ENCODE results near the gene INPP4B.

DNA sequence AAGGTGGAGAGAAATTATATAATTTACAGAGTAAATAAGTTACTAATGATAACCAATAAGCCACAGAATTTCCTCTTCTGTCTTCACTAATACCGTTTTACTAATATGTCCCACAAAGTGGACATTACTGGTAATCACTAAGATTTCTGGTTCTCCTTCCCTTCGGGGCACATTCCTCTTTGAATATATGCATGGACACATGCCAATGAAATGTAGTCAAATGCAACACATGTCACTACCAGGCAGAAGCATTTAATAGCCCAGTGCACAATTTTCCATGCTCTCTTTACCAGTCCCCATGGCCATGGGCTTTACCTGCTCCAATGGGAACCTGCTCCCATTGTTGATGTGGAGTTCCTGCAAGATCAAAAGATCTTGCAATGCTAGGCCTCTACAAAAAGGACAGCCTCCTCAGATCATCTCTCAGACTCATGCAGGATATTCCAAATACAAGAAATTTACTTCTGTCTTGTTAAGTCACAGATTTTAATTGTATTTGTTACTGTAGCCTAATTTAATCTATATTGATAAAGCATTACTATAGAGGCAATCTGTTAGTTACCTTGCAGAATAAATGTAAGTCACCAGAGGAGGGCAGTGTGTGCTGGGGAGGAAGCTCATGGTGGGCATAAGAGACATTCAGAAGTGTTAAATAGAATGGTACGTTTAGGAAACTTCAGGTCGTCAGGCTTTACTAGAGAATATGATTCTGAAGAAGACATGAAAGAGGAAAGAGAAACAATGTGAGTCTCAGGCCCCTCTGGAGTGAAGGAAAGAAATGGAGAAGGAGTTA is 37.1 kb upstream of the INPP4B start:
- TF ChIP-seq, protein P1, sequence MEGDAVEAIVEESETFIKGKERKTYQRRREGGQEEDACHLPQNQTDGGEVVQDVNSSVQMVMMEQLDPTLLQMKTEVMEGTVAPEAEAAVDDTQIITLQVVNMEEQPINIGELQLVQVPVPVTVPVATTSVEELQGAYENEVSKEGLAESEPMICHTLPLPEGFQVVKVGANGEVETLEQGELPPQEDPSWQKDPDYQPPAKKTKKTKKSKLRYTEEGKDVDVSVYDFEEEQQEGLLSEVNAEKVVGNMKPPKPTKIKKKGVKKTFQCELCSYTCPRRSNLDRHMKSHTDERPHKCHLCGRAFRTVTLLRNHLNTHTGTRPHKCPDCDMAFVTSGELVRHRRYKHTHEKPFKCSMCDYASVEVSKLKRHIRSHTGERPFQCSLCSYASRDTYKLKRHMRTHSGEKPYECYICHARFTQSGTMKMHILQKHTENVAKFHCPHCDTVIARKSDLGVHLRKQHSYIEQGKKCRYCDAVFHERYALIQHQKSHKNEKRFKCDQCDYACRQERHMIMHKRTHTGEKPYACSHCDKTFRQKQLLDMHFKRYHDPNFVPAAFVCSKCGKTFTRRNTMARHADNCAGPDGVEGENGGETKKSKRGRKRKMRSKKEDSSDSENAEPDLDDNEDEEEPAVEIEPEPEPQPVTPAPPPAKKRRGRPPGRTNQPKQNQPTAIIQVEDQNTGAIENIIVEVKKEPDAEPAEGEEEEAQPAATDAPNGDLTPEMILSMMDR (IDR thresholded peaks at IDR 0.05): no peak
- TF ChIP-seq EP300 (IDR thresholded peaks at IDR 0.05): no peak
- TF ChIP-seq POLR2A (IDR thresholded peaks at IDR 0.05): no peak

Data from ovary (tissue), 3 donors.